OCI-LY3 (cell line): ENCODE data around the gene KCNK7.

ENCODE experiments used
- EZH2phosphoT487 ChIP-seq: fragments of 200-600 bp; shearing (Covaris generic); IDR thresholded peaks from 2 replicates; pipeline ENCODE4 v1.6.1; 2018; ENCODE audit warnings: antibody characterized with exemption, mixed run types, low read depth
- TF ChIP-seq, protein P1 (sequence below): fragments of 200-600, 300-600 bp; sonication (generic); IDR thresholded peaks from 2 replicates; pipeline ENCODE4 v1.5.1; 2014; ENCODE audit warnings: antibody characterized with exemption, low read length, low read depth

DNA sequence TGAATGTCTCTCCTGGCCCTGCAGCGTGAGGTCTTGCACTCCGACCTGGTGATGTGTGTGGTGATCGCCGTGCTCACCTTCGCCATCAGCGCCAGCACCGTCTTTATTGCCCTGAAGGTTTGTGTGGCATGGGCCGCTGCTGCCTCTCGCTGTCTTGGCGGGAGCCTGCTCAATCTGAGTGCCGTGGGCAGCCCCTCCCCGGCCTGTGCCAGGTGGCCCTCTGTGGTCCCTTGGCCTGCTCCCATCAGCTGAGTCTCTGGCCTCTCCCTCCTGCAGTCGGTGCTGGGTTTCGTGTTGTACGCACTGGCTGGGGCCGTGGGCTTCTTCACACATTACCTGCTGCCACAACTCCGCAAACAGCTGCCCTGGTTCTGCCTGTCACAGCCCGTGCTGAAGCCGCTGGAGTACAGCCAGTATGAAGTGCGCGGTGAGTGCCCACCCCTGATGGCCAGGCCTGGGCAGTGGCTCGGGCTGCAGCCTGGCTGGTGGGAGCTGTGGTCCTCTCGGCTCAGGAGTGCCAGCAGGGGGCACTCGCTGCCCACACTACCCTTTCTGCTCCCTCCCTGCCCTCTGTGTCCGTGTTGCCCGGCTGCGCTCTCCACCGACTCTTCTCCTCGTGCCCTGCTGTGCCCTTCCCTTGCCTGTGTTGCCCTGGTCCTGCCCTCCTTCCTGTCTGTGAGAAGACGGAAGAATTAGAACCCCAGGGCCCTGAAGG is 30.2 kb upstream of the KCNK7 start:
- TF ChIP-seq, protein P1, sequence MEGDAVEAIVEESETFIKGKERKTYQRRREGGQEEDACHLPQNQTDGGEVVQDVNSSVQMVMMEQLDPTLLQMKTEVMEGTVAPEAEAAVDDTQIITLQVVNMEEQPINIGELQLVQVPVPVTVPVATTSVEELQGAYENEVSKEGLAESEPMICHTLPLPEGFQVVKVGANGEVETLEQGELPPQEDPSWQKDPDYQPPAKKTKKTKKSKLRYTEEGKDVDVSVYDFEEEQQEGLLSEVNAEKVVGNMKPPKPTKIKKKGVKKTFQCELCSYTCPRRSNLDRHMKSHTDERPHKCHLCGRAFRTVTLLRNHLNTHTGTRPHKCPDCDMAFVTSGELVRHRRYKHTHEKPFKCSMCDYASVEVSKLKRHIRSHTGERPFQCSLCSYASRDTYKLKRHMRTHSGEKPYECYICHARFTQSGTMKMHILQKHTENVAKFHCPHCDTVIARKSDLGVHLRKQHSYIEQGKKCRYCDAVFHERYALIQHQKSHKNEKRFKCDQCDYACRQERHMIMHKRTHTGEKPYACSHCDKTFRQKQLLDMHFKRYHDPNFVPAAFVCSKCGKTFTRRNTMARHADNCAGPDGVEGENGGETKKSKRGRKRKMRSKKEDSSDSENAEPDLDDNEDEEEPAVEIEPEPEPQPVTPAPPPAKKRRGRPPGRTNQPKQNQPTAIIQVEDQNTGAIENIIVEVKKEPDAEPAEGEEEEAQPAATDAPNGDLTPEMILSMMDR = peak; percentile 84
- no peak for TF ChIP-seq EZH2phosphoT487
